Stimulated activated CD8-positive, alpha-beta memory T cell treated with anti-CD3 and anti-CD28 coated beads, Interleukin-15, amount 100 ng/mL, for 24 hours (primary cell): ENCODE results near the gene AHCY.
"Not testable (repeated sequence)": the region's sequence is repeated elsewhere in the genome, so short reads cannot be mapped to it uniquely, and the experiment has no call there.

Experiments
- DNase-seq: peaks from one replicate; pipeline ENCODE4 v3.0.0-alpha.2; 2020; ENCODE audit warnings: low read depth

AHCY gene

DNA sequence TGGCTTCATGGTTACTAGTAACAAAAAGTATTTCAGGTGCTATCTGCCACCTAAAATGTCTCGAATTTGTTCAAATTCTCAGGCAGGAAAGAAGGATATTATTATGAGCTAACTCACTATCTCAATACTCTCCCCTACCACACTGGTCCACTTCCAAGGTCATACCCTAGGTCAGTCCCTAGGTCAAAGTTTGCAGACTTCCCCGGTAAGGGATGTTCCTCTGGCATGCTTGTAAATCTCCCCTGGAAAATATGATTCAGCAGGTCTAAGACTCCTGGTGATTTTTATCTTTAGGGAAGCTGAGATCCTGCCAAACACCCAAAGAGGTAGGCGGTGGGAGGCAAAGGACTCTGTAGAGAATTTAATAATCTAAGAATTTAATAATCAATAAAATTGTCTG lies 6.7 kb downstream of the AHCY start:
- DNase-seq, result no peak

DNA sequence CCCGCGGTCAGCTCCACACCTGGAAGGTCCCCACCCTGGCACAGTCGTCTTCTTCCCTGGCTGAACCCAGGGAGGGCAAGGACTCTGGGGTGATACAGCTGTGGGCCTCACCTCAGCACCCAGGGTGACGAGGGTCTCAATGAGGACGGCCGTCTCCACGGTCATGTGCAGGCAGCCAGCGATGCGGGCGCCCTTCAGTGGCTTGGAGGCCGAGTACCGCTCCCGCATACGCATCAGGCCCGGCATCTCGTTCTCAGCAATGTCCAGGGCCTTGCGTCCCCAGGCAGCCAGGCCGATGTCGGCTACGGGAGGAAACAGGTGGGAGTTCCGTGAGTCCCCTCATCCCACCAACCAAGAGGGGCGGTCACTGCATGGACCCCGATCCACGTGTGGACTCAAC lies 7.9 kb downstream of the AHCY start:
- no peak for DNase-seq

DNA sequence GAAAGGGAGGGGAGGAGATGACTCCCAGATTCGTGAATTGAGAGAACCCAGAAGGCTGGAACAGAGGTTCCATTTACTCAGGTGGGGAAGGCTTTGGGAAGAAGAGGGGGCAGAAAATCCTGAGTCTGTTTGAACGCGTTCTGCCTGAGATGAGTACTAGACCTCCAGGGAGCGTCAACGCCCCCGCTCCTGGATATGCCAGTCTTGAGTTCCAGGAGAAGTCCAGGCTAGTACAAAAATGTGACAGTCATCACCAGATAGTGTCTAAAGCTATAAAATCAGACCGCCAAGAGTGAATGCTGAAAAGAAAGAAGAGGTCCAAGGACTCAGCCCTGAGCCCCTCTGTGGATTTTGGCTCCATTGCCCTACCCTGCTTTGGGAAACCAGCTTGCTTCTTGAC lies 8.6 kb downstream of the AHCY start:
- DNase-seq, result no peak

DNA sequence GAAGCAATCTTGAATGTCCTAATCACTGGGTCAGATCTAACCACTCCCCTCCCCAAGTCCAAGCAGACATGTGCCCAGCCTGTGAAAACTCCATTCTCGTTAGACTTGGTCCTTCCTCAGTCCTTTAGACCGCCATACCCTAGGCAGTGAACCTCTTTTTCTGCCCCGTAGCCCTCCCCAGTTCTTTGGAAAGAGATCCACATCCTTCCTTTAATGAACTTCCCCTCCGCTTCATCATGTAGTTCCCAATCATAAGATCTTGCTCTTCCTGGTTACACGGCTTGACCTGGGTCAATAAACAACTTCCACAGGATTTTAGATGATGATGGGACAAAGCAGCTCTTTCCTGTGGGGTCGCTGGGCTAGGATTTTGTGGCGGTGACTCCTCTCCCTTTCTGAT lies 9.6 kb downstream of the AHCY start:
- no peak for DNase-seq

DNA sequence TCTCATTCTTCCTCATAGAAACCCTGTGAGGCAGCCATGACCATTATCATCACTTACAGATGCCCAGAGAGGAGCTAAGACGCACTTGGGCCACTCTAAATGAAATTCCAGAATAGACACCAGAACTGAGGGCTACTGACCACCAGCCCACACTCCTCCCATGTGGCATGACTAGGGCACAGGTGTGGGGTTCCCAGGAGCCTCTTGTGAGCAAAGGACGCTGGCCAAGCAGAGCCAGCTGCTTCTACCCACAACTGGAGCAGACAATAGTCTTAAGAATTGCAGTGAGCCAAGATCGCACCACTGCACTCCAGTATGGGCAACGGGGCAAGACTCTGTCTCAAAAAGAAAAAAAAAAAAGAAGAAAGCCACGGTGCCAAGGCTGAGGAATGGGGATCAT lies 10.0 kb downstream of the AHCY start:
- DNase-seq, result no peak

DNA sequence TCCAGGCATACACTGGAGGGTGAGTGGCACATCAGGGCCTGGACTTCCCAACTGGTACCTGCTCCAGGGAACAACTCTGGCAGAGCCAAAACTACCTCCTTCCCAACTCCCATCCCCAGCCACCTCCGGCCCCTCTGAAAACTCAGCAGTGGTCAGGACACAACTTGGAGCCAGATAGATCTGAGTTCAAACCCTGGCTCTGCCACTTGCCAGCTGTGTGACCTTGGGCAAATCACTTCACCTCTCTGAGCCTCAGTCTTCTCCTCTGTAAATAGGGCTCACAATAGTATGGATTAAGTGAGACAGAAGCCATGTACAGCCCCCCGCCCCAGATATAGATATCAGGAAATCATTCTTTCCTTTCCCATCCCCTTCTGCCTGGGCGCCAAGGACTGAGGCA lies 10.7 kb downstream of the AHCY start:
- no peak for DNase-seq

DNA sequence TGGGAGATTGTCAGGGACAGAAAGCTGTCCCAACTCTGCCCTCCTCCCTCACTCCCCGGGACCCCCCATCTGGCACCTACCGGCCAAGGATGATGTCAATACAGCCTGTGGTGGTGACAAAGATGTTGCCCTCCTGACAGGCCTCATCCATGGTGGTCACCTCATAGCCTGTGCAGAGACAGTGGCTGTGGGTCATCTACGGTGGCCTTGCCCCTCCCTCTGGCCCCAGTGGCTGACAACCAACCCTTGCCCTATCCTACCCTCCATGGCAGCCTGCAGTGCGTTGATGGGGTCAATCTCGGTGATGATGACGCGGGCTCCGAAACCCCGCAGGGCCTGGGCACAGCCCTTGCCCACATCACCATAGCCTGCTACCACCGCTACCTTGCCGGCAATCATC lies 12.7 kb downstream of the AHCY start:
- DNase-seq, result no peak

DNA sequence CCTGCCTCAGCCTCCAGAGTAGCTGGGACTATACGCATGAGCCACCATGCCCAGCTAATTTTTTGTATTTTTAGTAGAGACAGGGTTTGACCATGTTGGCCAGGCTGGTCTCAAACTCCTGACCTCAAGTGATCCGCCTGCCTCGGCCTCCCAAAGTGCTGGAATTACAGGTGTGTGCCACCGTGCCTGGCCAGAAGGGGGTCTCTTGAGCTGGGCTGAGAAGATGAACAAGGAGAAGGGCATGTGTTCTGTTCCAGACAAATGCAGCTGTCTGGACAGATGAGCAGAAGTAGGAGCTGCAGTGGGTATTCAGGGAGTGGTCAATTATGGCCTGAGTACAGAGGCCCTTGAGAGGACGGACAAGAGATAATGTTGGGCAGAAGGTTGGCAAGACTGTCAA lies 15.7 kb downstream of the AHCY start:
- DNase-seq, result not testable (repeated sequence)

DNA sequence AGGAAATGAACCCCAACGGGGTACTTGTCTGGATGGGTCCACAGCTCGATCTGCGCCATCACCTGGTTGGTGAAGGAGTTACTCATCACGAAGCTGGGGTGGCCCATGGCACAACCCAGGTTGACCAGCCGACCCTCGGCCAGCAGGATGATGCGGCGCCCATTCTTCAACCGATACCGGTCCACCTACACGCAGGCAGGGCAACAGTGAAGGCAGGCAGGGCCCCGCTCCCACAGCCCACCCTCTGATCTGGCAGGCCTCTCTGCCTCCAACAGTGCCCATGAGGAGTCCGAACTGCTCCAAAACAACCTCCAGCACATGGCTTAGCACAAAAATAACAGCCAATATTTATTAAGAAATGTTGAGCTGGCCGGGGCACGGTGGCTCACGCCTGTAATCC lies 17.7 kb downstream of the AHCY start:
- no peak for DNase-seq

DNA sequence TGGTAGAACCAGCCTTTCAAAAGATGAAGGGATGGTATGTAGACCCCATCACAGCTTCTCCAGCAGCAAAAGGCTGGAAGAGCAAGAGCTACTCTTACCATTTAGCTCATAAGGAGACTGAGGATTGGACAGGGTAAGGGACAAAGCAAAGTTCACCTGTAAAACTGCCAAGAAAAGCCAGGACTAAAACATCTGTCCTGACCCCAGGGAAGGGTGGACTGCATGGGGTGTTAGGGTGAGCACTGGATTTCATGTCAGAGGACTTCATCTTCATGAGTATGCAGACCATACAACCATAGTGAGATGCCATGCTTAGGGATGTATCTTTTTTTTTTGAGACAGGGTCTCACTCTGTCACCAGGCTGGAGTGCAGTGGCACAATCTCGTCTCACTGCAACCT lies 19.3 kb downstream of the AHCY start:
- DNase-seq, result no peak

DNA sequence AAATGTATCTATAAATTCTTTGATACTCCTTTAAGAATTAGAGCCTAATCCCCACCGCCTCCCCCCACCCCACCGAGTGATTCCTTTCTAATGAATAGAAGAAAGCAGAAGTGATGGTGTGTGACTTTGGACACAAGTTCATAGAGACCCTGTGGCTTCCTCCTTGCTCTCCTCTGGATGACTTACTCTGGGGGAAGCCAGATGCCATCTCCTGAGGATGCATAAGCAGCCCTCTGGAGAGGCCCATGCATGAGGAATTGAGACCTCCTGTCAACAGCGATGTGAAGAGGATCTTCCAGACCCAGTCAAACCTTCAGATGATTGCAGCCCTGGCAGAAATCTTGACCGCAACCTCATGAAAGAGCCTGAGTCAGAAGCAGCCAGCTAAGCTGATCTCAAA lies 21.1 kb downstream of the AHCY start:
- no peak for DNase-seq

DNA sequence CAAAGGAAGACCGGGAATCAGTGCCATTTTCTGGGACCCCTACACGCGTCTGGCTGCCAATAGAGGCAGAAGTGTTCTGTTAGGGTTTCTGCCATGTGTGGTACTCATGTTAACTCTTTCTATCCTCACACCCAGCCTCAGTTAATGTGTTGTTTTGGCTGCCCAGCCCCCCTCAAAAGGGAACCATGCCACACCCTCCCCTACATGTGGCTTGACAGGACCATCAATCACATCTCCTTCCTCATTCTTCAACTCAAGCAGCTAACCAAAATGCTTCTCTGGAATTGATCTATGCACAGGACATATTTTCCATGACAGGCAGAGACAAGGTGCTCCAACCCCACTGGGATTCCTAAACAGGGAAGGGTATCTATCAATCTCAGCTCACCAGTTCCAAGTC lies 22.0 kb downstream of the AHCY start:
- no peak for DNase-seq

DNA sequence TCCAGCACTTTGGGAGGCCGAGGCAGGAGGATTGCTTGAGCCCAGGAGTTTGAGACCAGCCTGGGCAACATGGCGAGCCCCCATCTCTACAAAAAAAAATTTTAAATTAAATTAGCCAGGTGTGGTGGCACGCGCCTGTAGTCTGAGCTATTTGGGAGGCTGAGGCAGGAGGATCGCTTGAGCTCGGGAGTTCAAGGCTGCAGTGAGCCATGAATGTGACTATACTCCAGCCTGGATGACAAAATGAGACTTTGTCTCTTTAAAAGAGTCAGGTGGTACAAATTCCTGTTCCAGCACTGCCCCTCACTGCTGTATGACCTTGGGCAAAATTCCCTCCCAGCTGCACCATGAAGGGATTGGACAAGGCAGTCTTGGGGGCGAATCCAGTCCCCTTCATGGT lies 28.5 kb downstream of the AHCY start:
- no peak for DNase-seq

DNA sequence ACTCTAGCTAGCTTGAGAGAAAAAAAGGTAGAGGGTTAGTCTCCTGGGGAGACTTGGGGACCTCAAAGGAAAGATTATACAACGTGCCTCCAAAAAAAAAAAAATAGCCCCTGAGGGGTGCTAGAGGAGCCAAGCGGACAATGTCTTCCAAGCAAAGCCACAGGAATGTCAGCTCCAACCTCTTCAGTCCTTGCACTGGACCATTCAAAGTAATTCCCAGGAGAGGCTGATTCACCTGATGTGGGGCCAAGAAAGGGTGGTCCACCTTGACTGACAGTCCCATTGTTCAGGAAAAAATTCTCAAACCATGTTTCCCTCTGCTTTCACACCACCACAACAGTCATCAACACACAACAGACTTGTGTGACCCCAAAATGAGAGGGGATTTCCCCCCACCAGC lies 31.2 kb downstream of the AHCY start:
- DNase-seq, result no peak

DNA sequence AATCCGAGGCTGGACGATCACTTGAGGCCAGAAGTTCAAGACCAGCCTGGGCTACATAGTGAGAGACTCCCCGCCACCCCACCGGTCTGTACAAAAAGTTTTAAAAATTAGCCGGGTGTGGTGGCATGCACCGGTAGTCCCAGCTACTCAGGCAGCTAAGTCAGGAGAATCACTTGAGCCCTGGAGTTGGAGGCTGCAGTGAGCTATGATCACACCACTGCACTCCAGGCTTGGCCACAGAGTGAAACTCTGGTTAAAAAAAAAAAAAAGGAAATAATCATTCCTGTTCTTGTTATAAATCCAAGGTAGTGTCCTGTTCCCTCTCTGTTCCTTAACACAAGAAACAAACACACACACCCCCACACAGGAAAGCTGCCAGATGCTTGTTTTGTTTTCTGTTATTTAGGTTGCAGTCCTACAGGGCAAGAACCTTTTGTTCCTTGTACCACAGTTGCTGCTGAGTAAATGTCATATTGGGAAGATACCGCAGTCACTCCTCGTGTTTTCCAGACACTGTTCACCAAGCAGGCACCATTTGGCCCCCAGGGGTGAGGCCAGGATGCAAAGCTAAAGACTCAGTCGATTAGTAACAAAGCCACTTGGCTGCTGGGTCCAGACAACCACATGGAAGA lies 33.0 kb downstream of the AHCY start:
- no peak for DNase-seq

DNA sequence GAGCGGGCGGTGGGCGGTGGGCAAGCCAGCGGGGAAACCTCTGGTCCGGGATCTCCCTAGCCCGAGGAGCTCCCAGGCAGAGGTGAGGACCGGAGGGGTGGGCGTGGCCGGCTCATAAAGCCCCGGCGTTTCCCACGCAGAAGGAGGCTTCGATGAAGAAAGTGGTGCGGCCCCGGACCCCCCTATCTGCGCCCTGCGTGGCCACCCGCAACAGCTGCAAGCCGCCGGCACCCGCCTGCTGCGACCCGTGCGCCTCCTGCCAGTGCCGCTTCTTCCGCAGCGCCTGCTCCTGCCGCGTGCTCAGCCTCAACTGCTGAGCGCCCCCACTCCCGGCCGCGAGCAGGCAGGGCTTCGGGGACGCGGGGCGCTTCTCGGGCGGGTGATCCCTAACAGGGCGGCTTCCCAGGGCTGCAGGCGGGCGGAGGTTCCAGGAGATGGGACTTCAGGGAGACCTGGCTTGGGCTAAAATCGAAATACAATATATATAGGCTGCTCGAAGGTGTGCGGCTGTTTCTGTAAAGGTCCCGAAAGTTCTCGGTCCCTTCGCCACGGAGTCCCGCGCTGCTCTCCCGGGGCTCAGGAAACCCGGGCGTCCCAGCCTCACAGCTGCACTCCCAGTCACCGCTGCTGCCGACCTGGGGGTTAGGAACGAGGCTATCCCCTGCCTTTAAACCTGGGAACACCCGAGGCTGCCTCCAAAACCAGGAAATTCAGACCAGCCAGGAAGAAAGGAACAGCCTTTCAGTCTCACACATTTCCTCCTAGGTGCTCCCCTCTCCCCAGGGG lies 34.1 kb downstream of the AHCY start:
- DNase-seq, result no peak

DNA sequence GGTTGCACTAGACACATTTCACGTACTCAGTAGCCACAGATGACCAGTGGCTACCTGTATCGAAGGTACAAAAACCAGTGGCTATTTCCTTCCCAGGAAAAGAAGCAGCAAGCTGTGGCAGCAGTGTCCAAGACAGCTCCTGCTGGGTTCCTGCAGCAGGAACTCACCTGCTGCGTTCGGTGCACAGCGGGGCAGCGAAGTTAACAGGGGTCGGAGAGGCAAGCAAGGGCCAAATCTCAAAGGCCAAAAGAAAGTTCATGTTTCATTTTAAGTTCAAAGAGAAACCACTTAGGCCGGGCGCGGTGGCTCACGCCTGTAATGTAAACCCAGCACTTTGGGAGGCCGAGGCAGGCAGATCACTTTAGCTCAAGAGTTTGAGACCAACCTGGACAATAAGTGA lies 35.0 kb downstream of the AHCY start:
- no peak for DNase-seq

DNA sequence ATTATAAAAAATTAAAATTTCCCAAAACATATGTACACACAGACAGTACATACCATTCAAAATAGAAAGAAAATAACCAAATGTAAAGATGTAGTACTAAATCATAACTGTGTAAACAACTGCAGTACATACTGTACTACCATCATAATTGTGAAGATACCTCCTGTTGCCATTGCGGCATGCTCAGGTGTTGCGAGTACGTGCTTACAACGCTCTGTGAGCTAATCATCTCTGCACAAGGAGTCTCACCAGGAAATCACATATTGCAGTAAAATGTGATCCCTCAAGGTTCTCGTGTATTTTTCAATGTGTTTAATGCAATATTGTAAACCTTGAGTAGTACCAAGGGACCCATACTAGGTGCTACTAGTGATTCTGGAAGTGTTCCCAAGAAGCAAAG lies 39.0 kb downstream of the AHCY start:
- no peak for DNase-seq

DNA sequence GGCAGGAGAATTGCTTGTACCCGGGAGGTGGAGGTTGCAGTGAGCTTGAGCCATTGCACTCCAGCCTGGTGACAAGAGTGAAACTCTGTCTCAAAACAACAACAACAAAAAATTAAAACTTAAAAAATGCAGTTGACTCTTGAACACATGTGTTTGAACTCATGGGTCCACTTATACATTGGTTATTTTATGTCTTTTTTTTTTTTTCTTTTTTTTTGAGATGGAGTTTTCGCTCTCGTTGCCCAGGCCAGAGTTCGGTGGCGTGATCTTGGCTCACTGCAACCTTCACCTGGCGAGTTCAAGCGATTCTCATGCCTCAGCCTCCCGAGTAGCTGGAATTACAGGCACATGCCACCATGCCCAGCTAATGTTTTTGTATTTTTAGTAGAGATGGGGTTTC lies 39.7 kb downstream of the AHCY start:
- DNase-seq, result not testable (repeated sequence)

DNA sequence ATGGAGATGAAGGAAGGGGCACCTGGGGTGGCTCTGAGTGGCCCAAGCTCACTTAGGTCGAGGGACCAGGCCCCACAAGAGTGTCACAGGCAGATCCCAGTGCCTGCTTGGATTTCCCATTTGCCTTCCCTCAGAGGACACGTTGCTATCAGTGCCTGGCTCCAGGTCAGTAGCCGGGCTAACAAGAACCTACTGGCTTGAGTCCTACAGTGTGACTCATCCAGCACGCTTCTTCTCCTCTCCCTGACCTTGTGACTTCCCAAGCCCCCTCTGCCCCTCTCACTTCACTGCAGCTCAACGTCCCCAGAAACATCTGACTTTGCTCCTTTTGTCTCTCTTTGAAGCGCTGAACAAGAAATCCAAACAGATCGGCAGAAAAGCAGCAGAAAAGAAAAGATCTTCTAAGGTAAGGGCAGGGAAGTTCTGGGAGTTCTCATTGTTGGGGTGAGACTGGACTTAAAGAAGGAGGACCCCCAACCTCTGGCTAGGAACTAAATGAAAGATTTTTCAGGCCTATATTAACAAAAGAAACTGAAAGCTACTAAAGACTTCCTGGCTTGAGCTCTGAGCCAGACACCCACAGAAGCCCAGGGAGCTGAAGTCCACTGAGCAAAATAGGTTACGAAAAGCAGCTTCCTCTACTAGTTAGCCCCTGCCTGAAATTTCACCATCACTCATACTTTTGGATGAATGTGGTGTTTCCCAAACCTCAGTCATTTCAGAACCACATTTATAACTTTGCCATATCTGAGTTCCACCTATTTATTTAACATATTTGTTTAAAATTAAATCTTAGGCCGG lies 40.5 kb downstream of the AHCY start:
- no peak for DNase-seq

DNA sequence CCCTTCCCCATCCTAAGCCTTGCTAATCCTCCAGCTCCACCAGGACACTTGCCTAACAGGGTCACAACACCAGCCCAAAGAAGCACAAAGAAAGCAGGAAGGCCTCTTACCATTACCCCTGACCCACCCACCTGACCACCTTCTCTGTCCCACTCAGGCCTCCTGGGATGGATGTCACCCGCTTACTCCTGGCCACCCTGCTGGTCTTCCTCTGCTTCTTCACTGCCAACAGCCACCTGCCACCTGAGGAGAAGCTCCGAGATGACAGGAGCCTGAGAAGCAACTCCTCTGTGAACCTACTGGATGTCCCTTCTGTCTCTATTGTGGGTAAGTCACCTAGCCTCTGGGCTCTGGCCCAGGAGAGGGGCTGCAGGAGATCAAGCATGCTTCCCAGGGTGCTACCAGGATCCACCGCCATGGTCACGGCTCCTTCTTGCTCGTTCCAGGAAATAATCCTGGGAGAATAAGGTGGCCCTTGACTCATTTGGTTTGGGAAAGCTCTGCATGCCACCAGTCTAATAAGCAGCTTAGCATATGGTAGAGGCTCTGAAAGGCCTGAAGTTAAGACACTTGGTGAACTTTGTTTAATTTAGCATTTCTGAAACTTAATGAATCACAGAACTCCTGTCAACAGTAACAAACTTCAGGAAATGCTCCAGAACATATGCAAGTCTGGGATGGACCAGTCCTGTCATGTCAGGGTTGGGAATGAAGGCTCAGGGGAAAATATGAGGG lies 42.8 kb downstream of the AHCY start:
- no peak for DNase-seq

DNA sequence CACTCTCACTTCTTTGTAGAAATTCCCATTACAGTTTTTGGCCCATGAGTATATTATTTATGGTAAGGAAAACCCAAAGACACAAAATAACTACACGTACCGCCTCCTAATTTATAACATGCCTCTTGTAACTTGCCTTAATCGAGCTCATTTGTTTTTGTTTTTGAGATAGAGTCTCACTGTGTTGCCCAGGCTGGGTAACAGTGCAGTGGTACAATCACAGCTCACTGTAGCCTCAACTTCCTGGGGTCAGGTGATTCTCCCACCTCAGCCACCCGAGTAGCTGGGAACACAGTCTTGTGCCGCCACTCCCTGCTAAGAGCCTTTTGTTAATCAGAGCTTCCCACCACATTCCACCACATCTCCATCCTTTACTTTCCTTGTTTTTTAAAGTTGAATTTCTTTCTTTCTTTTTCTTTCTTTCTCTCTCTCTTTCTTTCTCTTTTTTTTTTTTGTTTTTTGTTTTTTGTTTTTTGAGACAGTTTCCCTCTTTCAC lies 46.5 kb downstream of the AHCY start:
- DNase-seq, result no peak
